GM23248 (cell line): ENCODE measurements around the gene CRAT.
"Not testable (repeated sequence)": the region's sequence is repeated elsewhere in the genome, so short reads cannot be mapped to it uniquely, and the experiment has no call there.

Source experiments
- EZH2 ChIP-seq: fragments of 200-600 bp; sonication (generic); IDR thresholded peaks from 2 replicates; pipeline ENCODE4 v1.6.1; 2018; ENCODE audit warnings: antibody characterized with exemption, mild to moderate bottlenecking; ENCODE audit not compliant: insufficient read depth, poor library complexity, severe bottlenecking
- EZH2phosphoT487 ChIP-seq: fragments of 200-600 bp; sonication (generic); IDR thresholded peaks from 2 replicates; pipeline ENCODE4 v1.6.1; 2018; ENCODE audit warnings: antibody characterized with exemption, moderate library complexity, mild to moderate bottlenecking, low read depth; ENCODE audit not compliant: insufficient read depth

GRCh38 chr9:129130271-129130670 lies 19.7 kb upstream of the CRAT start:
- TF ChIP-seq EZH2, EZH2phosphoT487: not testable (repeated sequence)
